SK-N-SH (cell line): Measurements from ENCODE around the gene GDA. TPM values are rescaled to one million over a fixed set of nuclear protein-coding genes. Genes with fewer than 3 reads are reported as not detected.

Experiments
- CTCF ChIA-PET: fragments of 300-600, 350-600 bp; formaldehyde crosslinking; extraction: SDS; loops from one replicate; lab custom pipeline; 2021; lab: Yijun Ruan, JAX
- POLR2A ChIA-PET: fragments of 350-600 bp; sonication (Branson Sonifier 250); formaldehyde crosslinking; extraction: SDS; loops from one replicate; lab custom pipeline; 2020; ENCODE audit warnings: antibody characterized with exemption, inconsistent platforms; lab: Yijun Ruan, JAX
- DNase-seq: peaks from one replicate; pipeline ENCODE4 v3.0.0; 2012
- H2AFZ ChIP-seq: fragments of 200-600 bp; sonication (generic); 2 replicates; pipeline ENCODE4 v1.8.1; 2016; ENCODE audit warnings: antibody characterized with exemption, mild to moderate bottlenecking, low read depth
- H3F3A ChIP-seq: fragments of 200-600 bp; sonication (generic); replicated peaks from 2 replicates; pipeline ENCODE3; 2016; ENCODE audit warnings: antibody characterized with exemption, mild to moderate bottlenecking; ENCODE audit not compliant: insufficient read depth
- H3K27ac ChIP-seq, 2 experiments: fragments of 200-500 bp in 1 of 2; fragments of 200-600 bp in 1 of 2; sonication (Bioruptor generic) in 1 of 2; sonication (generic), shearing (Covaris generic) in 1 of 2; 2 replicates each; pipeline versions ENCODE4 v1.5.1 to v1.6.1; 2014 to 2016; ENCODE audit warnings: low read depth in 2 of 2, inconsistent platforms in 1 of 2, low read length in 1 of 2, mild to moderate bottlenecking in 1 of 2, mixed read lengths in 1 of 2
- H3K27me3 ChIP-seq: fragments of 200-600 bp; sonication (generic), shearing (Covaris generic); 2 replicates; pipeline ENCODE4 v1.6.1; 2016; ENCODE audit warnings: mixed run types; ENCODE audit not compliant: insufficient read depth
- H3K36me3 ChIP-seq, 2 experiments: fragments of 200-500 bp in 1 of 2; fragments of 200-600 bp in 1 of 2; sonication (Bioruptor generic) in 1 of 2; sonication (generic) in 1 of 2; replicated peaks in 1 of 2; 2 replicates each; pipeline versions ENCODE3 to v1.5.1; 2014 to 2016; ENCODE audit warnings: low read length in 1 of 2, mild to moderate bottlenecking in 1 of 2; ENCODE audit not compliant: insufficient read depth in 2 of 2, control insufficient read depth in 1 of 2
- H3K4me1 ChIP-seq, 2 experiments: fragments of 200-500 bp in 1 of 2; fragments of 200-600 bp in 1 of 2; sonication (Bioruptor generic) in 1 of 2; sonication (generic), shearing (Covaris generic) in 1 of 2; 2 replicates each; pipeline versions ENCODE4 v1.5.1 to v1.6.1; 2014 to 2016; ENCODE audit warnings: low read depth in 1 of 2, low read length in 1 of 2, mixed run types in 1 of 2; ENCODE audit not compliant: insufficient read depth in 2 of 2, control insufficient read depth in 1 of 2
- H3K4me2 ChIP-seq: fragments of 200-600 bp; sonication (generic), shearing (Covaris generic); 2 replicates; pipeline ENCODE4 v1.6.1; 2017; ENCODE audit warnings: mixed run types
- H3K4me3 ChIP-seq, 2 experiments: fragments of 200-500 bp in 1 of 2; fragments of 200-600 bp in 1 of 2; sonication (Bioruptor generic) in 1 of 2; sonication (generic), shearing (Covaris generic) in 1 of 2; 2 replicates each; pipeline versions ENCODE4 v1.5.1 to v1.8.1; 2014 to 2016; ENCODE audit warnings: low read depth in 2 of 2, inconsistent platforms in 1 of 2, low read length in 1 of 2, mild to moderate bottlenecking in 1 of 2, mixed read lengths in 1 of 2, moderate library complexity in 1 of 2
- H3K79me2 ChIP-seq: fragments of 200-600 bp; sonication (generic); 2 replicates; pipeline ENCODE4 v1.8.1; 2017; ENCODE audit warnings: mild to moderate bottlenecking; ENCODE audit not compliant: insufficient read depth
- H3K9ac ChIP-seq: fragments of 200-600 bp; sonication (generic); 2 replicates; pipeline ENCODE4 v1.6.1; 2017; ENCODE audit warnings: mixed run types
- H3K9me2 ChIP-seq: fragments of 200-600 bp; sonication (generic); 2 replicates; pipeline ENCODE4 v1.6.1; 2017; ENCODE audit warnings: mixed run types
- H3K9me3 ChIP-seq: fragments of 200-600 bp; sonication (generic); 2 replicates; pipeline ENCODE4 v1.6.1; 2017; ENCODE audit warnings: mixed run types, mild to moderate bottlenecking, moderate library complexity
- H4K20me1 ChIP-seq: fragments of 200-600 bp; sonication (generic); 2 replicates; pipeline ENCODE4 v1.6.1; 2017; ENCODE audit warnings: mild to moderate bottlenecking, mixed run types; ENCODE audit not compliant: insufficient read depth
- CHD2 ChIP-seq: fragments of 150-350 bp; IDR thresholded peaks from 2 replicates; pipeline ENCODE4 v1.6.1; 2018; ENCODE audit warnings: low read length; ENCODE audit not compliant: partially characterized antibody
- CTCF ChIP-seq: fragments of 200-600 bp; sonication (generic); IDR thresholded peaks from 2 replicates; pipeline ENCODE4 v1.6.1; 2017; ENCODE audit warnings: antibody characterized with exemption, mild to moderate bottlenecking, moderate library complexity
- ELF1 ChIP-seq: IDR thresholded peaks from 2 replicates; pipeline ENCODE4 v1.4.0; 2012
- EP300 ChIP-seq, 2 experiments: IDR thresholded peaks; 2 replicates each; pipeline versions ENCODE4 v1.4.0 to v1.6.1; 2012; ENCODE audit warnings: borderline replicate concordance in 1 of 2, low read depth in 1 of 2, low read length in 1 of 2
- FOSL2 ChIP-seq: IDR thresholded peaks from 2 replicates; pipeline ENCODE4 v1.4.0; 2012; ENCODE audit warnings: low read depth, mild to moderate bottlenecking, moderate library complexity, borderline replicate concordance
- FOXJ3 ChIP-seq: sonication (generic); formaldehyde crosslinking; IDR thresholded peaks from 2 replicates; pipeline ENCODE4 v1.5.1; 2020; ENCODE audit warnings: mild to moderate bottlenecking, missing genetic modification reagents
- FOXM1 ChIP-seq: IDR thresholded peaks from 2 replicates; pipeline ENCODE4 v1.4.0; 2012; ENCODE audit warnings: low read depth, mild to moderate bottlenecking
- GABPA ChIP-seq: IDR thresholded peaks from 2 replicates; pipeline ENCODE4 v1.4.0; 2012; ENCODE audit warnings: low read depth, mild to moderate bottlenecking
- MAX ChIP-seq: IDR thresholded peaks from 2 replicates; pipeline ENCODE4 v1.4.0; 2012; ENCODE audit warnings: low read depth
- NFIC ChIP-seq: IDR thresholded peaks from 2 replicates; pipeline ENCODE4 v1.4.0; 2012; ENCODE audit warnings: borderline replicate concordance
- RCOR1 ChIP-seq: fragments of 150-350 bp; IDR thresholded peaks from 2 replicates; pipeline ENCODE4 v1.6.1; 2017; ENCODE audit warnings: antibody characterized with exemption, low read length
- RFX5 ChIP-seq: IDR thresholded peaks from 2 replicates; pipeline ENCODE4 v1.6.1; 2012; ENCODE audit warnings: mild to moderate bottlenecking, improper control_type of control experiment, low read length
- RXRA ChIP-seq: IDR thresholded peaks from 2 replicates; pipeline ENCODE4 v1.4.0; 2012; ENCODE audit warnings: low read depth, mild to moderate bottlenecking, borderline replicate concordance
- SIN3A ChIP-seq: IDR thresholded peaks from 2 replicates; pipeline ENCODE4 v1.6.1; 2012; ENCODE audit warnings: low read depth, mild to moderate bottlenecking, low read length, moderate library complexity, borderline replicate concordance
- TAF1 ChIP-seq: IDR thresholded peaks from 2 replicates; pipeline ENCODE4 v1.6.1; 2012; ENCODE audit warnings: low read depth, mild to moderate bottlenecking, low read length, moderate library complexity, borderline replicate concordance
- TEAD4 ChIP-seq: IDR thresholded peaks from 2 replicates; pipeline ENCODE4 v1.4.0; 2012; ENCODE audit warnings: mild to moderate bottlenecking, borderline replicate concordance; ENCODE audit not compliant: insufficient read depth
- YY1 ChIP-seq: IDR thresholded peaks from 2 replicates; pipeline ENCODE4 v1.4.0; 2012; ENCODE audit warnings: low read depth, mild to moderate bottlenecking
- ZBTB33 ChIP-seq: IDR thresholded peaks from 2 replicates; pipeline ENCODE4 v1.4.0; 2012; ENCODE audit warnings: low read depth, borderline replicate concordance
- WGBS: methylation state at CpG from one replicate; pipeline ENCODE4 v1.1.6; 2017; ENCODE audit warnings: low lambda C conversion rate; 5-methylcytosine and 5-hydroxymethylcytosine counted together
- polyA plus RNA-seq, 3 experiments: library from polyadenylated mRNA; depleted of rRNA; stranded (reverse); fragments of >200 nt; gene quantifications; 2 replicates each; pipeline ENCODE4 v1.2.3, GENCODE V29; 2012

Gene GDA
- polyA plus RNA-seq, 1 of the 3 experiments (the other 2 are of a cell fraction) = not detected

- Histone ChIP-seq H3K27ac (no peak overlapping the region), H2AFZ (no peak overlapping the region), H3K27me3 (peaks cover 10% of the 10 kb centered on the region), H3K79me2 (no peaks in the 10 kb centered on the region), H3K4me1 (no peaks in the 10 kb centered on the region)
- CTCF ChIA-PET = no interaction called here
- WGBS = 10% methylated on average over 3 of the region's 3 CpGs
- no peak for TF ChIP-seq FOXJ3
- TF ChIP-seq TAF1 = no peak
- no peak for TF ChIP-seq MAX
- TF ChIP-seq FOSL2 = no peak
- TF ChIP-seq CTCF = no peak
- TF ChIP-seq RCOR1 = no peak
- no peak for TF ChIP-seq EP300 (IDR thresholded peaks at IDR 0.05; ENCODE audit: borderline replicate concordance in 1 of 2, low read depth in 1 of 2, low read length in 1 of 2)
- no peak for TF ChIP-seq CHD2
- no peak for TF ChIP-seq YY1
- TF ChIP-seq ELF1 = no peak
- TF ChIP-seq NFIC = no peak
- TF ChIP-seq RXRA = no peak
- no peak for TF ChIP-seq GABPA
- no peak for TF ChIP-seq TEAD4
- no peak for TF ChIP-seq SIN3A
- TF ChIP-seq, all 33 proteins: peak for 0
- Histone ChIP-seq H3K9me2 (no peaks in the 10 kb centered on the region), H3K4me3 (no peak overlapping the region), H3K36me3 (no peaks in the 10 kb centered on the region), H3K4me2 (no peak overlapping the region), H3K9ac (no peak overlapping the region), H4K20me1 (no peaks in the 10 kb centered on the region), H3K9me3 (no peaks in the 10 kb centered on the region), H3F3A (no peaks in the 10 kb centered on the region)
- POLR2A ChIA-PET = interaction anchor here (0.7 kb wide), 1 partner anchor 36 kb away, joined by 3 read pairs; no protein-coding TSS in a partner anchor
- DNase-seq = no peak
These were observed 7.8 kb upstream of the GDA start for GRCh38 chr9:72141484-72141883.

GRCh38 chr9:72144756-72145492, 4.3 kb upstream of the GDA start:
- no peaks in the 10 kb centered on the region for H3K9me3 ChIP-seq
- WGBS = 16% methylated on average over 3 of the region's 3 CpGs
- no peak overlapping the region for H2AFZ ChIP-seq
- H3K4me1 ChIP-seq = no peaks in the 10 kb centered on the region
- H3K9ac ChIP-seq = no peak overlapping the region
- ChIA-PET POLR2A (no interaction called here), CTCF (no interaction called here)
- H3K4me3 ChIP-seq = no peak overlapping the region
- no peak for DNase-seq
- H4K20me1 ChIP-seq = no peaks in the 10 kb centered on the region
- H3K36me3 ChIP-seq = no peaks in the 10 kb centered on the region
- no peaks in the 10 kb centered on the region for H3K79me2 ChIP-seq
- no peaks in the 10 kb centered on the region for H3K9me2 ChIP-seq
- peaks cover 24% of the 10 kb centered on the region; the same call in 1 of the 2 replicates for H3K27me3 ChIP-seq
- no peaks in the 10 kb centered on the region for H3F3A ChIP-seq
- H3K4me2 ChIP-seq = no peak overlapping the region
- H3K27ac ChIP-seq = no peak overlapping the region
- TF ChIP-seq FOSL2 (no peak), CTCF (no peak), RXRA (no peak), GABPA (no peak), NFIC (no peak), ELF1 (no peak), ZBTB33 (no peak), RFX5 (no peak), FOXM1 (no peak), CHD2 (no peak), EP300 (IDR thresholded peaks at IDR 0.05; ENCODE audit: borderline replicate concordance in 1 of 2, low read depth in 1 of 2, low read length in 1 of 2) (no peak), RCOR1 (no peak), SIN3A (no peak)
